Keratinocyte (primary cell): ENCODE measurements around the gene TMEM131.

Source experiments
- CTCF ChIP-seq, 3 experiments: IDR thresholded peaks in 1 of 3; conservative IDR thresholded peaks in 1 of 3; optimal IDR thresholded peaks in 1 of 3; 2 replicates in 2 of 3; 3 replicates in 1 of 3; pipeline versions ENCODE3 to v1.5.1; 2011; ENCODE audit warnings: low read length in 3 of 3, mild to moderate bottlenecking in 3 of 3, moderate library complexity in 2 of 3, control low read depth in 1 of 3, inconsistent platforms in 1 of 3; ENCODE audit not compliant: insufficient read depth in 2 of 3; ENCODE audit errors: extremely low read depth in 1 of 3
- EZH2 ChIP-seq: IDR thresholded peaks from one replicate; pipeline ENCODE4 v1.6.1; 2012; ENCODE audit warnings: inconsistent platforms, mild to moderate bottlenecking, low read length, moderate library complexity

- TF ChIP-seq CTCF (optimal IDR thresholded peaks at IDR 0.05 in 1 of 3, IDR thresholded peaks at IDR 0.05 in 1 of 3, conservative IDR thresholded peaks at IDR 0.05 in 1 of 3; ENCODE audit: extremely low read depth in 1 of 3, insufficient read depth in 2 of 3, low read length in 3 of 3) (no peak), EZH2 (no peak)
Observed at GRCh38 chr2:97869722-97870346, 125.9 kb downstream of the TMEM131 start.
